HG02588 (cell line): Measurements from ENCODE around the gene HHIPL2.

ENCODE experiments used
- ATAC-seq: cut with Tn5 transposase; IDR thresholded peaks from one replicate; pipeline ENCODE4 v1.9.1; 2021; ENCODE audit warnings: mild to moderate bottlenecking, moderate library complexity; ENCODE audit not compliant: unreplicated experiment

The HHIPL2 gene

DNA sequence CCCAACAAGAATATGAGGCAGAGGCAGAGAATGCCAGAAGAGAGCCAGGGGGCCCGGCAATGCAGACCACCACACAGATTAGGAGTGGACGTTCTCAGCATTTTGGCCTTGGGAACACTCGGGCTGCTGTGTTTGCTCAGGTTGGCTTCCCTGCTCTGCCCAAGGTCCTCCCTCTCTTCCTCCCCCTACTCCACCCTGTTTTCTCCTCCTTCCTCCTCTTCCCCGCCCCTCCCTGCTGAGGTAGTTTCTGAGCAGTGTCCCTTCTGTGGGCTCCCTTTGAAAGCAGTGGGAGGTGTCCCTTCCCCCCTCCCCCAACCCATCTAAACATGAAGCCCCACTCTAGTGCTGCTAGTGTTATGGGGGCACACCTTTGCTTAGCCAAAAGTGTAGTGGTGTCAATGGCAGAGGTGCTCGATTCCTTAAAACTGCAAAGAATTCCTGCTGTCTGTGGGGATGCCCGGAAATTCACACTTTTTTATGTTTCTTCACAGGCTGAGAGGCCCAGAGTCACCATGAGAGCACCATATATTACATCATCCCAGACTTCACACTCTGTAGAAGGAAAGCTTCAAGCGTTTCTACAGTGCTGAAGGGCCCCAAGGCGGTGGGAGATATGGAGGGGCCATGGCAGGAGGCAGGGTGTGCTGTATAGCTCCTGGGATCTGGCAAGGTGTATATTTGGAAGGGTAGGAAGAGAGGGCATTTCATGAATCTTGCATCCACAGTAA is at the start of gene HHIPL2:
Gene HHIPL2, minus strand, starts transcription at position 161 of the 728 bp plus-strand sequence. Its CDS starts 60 bp downstream, at position 101.
- no peak for ATAC-seq

DNA sequence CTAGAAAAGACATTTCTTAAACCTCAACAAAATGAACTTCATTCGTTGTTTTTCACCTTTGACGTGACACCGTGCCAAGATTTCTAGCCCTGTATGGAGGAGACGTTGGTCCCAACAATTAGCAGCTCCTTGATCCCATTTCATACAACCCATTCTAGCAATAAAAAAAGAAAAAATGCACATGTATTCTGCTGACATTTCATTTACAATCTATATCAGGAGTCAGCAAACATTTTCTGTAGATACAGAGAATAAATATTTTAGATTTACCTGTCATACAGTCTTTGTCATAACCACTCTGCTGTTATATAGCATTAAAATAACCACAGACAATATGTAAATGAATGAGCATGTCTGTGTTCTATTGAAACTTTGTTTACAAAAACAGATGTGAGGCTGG is 48.8 kb upstream of the HHIPL2 start:
- no peak for ATAC-seq

DNA sequence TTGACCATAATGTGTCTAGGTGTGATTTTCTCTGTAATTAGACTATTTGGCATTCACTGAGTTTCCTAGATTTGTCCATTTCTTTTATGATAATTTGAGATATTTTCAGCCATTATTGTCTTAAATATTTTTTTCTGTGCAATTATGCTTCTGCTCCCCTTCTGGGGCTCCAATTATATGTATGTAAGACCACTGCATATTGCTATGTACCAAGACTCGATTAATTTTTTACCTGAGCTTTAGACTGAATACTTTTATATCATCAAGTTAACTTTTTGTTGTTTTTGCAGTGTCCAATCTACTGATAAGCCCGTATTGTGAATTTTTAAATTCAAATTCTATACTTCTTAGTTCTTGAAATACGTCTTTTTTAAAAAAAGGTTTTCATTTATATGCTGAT is 46.9 kb upstream of the HHIPL2 start:
- no peak for ATAC-seq

DNA sequence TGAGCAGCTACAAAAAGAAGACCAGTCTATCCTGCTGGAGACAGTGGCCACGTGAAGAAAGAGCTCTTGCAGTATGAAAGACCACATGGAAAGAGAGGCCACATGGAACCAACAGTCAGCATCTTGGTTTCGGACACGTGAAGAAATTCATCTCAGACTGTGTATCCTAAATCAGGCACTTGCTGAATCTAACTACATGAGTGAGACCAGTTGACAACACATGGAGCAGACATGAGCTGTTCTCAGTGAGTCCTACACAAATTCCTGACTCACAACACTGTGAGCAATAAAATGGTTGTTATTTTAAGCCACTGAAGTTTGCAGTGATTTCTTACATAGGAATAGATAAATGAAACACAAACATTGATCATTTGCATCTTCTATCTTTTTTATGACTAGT is 44.3 kb upstream of the HHIPL2 start:
- no peak for ATAC-seq

DNA sequence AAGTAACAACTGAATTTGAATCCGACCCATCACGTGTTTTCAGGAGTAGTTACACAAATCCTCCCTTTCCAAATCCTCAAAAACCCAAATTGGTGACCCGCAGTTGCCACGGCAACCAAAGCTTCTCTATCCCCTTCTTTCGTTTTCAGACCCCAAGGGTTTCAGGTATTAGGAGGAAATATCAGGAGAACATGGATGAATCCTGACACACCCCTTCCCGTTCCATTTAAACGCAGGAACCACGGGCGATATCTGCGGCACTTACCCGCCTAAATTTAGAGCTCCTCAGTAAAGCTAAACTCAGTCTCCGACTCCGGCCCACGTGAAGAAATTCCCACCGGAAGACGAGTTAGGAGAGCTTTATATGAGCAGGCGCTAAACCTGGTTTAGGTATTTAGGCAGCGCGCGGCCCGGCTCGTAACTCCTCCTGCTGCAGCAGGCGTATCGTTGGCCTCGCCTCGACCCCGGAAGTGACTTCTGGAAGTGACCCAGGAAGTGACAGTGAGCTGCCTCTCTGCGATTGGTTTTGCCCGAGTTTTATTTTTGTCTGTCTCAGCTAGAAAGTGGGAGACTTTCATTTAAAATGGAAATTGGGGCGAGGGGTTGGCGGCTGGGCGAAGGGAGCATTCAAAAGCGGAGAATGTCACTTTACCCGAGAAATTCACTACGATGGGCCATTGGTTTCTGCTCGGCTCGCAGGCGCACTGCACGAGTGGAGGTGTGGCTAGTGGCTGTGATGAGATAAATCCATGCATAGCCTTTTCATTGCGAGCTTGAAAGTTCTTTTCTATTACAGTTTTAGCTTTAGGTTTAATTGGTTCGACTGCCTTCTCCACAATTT is 41.8 kb upstream of the HHIPL2 start, which contains the start of gene TAF1A:
Gene TAF1A, minus strand, starts transcription at position 472 of the 841 bp plus-strand sequence.
- peak; percentile 100 for ATAC-seq

DNA sequence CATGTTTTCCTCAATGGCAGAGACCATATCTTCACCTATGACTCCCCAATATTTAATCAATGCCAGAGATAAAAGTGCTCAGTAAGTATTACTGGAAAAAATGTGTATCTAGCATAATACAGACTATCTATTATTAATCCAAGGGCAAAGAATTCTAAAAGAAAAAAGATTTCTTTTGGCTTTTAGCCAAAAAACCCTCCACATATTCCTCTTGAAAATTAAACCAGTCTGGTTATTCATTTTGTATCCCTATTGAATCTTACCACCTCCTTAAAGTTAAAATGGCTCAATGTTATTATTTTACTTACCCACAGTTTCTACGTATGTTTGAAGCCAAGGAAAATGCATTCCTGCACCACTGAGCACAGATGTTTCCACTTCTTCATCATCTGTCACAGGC is 40.2 kb upstream of the HHIPL2 start:
- ATAC-seq = no peak

DNA sequence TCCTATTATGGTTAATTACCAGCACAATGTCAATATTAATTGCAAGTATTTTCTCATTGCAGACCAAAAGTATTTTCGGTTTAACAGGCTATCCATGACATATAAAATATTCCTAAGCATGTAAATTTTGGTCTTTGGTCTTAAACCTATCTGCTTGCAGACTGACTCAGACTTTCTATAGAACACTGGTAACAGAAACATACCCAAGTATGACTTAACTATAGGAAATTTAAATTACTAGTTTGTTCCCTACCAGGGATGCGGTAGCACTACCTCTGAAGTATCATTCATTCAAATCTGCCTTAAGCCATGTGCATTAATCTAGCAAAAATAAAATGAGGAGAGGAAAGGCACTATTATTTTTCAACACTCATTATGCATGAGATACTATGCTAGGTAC is 38.9 kb upstream of the HHIPL2 start:
- no peak for ATAC-seq

DNA sequence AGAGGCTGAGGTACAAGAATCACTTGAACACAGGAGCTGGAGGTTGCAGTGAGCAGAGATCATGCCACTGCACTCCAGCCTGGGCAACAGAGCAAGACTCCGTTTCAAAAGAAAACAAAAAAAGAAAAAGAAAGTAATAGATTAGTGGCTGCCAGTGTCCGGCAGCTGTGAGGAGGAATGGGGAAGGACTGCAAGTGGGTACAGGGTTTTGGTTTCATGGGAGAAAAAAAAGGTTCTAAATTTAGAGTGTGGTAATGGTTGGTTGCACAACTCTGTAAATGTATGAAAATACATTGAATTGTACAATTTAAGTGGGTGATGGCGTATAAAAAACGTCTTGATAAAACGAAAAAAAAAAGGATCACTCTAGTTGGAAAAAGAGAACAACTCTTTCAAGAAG is 35.2 kb upstream of the HHIPL2 start:
- peak; percentile 91 for ATAC-seq

DNA sequence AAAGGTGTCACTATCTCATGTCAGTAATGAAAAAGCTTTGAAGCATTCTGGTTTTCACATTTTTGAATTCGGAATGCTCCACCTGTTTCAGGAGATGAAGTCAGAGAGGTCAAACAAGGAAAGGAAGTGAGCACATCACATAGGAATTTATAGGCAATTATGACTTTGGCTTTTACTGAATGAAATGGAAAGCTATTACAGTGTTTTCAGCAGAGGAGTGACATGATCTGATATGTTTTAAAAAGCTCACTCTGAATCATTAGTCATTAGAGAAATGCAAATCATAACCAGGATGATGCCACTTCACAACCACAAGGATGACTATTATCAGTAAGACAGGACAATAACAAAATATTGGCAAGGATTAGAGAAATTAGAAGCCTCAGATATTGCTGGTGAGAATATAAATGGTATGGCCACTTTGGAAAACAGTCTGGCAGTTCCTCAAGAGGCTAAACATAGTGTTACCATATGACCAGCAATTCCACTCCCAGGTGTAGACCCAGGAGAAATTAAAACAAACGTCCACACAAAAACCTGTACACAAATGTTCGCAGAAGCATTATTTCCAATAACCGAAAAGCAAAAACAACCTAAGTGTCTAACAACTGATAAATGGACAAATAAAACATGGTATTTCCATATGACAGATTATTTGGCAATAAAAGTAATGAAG is 34.3 kb upstream of the HHIPL2 start:
- ATAC-seq = peak; percentile 44

DNA sequence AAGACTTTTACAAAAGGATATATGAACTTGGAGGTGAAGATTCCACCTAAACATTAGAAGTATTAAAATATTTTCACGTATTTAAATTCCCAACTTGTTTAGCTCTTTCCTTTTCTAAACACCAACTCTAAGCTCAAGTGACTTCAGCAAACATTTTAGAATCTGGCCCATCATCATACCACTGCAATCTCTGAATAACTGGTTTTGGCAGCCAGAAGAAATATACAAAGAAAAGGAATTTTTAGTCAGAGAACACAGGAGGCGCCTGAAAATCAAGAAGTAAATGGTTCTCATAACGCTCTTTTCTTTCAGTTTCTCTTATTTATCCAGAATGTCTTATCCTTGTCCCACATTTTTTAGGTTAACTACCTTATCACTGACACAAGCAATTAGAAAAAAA is 31.4 kb upstream of the HHIPL2 start:
- no peak for ATAC-seq

DNA sequence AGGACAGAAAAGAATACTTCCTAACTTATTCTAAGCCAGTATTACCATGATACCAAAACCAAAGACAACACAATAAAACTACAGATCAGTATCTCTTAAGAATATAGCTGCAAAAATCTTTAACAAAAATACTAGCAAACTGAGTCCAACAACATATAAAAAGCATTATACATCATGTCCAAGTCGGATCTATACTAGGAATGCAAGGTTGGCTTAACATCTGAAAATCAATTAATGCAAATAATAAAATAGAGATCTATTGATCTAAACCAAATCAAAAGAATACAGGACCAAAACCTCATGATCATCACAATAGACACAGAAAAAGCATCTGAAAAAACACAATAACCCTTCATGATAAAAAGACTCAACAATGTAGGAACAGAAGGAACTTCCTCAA is 22.9 kb upstream of the HHIPL2 start:
- ATAC-seq = no peak

DNA sequence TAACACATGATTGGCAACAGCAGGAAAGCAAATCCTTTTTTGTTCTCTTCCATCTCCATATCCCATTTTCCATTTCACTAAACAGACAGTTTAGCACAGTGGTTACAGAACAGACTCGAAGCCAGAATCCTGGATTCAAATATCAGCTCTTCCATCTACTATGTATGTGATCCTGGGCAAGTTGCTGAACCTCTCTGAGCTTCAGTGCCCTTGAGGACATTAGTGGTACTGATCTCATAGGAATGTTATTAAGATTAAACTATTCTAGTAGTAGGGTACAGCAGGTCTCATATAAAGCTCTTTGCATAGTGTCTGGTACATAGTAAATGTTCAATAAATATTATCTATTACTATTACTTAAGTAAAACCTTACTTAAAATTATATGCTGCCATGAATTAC is 13.8 kb upstream of the HHIPL2 start:
- no peak for ATAC-seq

DNA sequence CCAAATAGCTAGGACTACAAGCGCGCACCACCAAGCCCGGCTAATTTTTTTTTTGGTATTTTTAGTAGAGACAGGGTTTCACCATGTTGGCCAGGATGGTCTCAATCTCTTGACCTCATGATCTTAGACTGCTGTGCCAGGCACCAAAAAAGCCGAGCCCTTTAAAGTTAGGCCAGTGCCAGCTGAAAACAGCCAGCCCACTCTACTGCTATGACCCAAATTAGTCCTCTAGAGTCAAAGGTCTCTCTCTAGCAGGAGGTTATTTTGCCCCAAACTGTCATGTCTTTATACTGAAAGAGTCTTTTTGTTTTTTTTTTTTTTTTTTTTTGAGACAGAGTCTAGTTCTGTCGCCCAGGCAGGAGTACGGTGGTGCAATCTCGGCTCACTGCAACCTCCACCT is 9.7 kb upstream of the HHIPL2 start:
- no peak for ATAC-seq

DNA sequence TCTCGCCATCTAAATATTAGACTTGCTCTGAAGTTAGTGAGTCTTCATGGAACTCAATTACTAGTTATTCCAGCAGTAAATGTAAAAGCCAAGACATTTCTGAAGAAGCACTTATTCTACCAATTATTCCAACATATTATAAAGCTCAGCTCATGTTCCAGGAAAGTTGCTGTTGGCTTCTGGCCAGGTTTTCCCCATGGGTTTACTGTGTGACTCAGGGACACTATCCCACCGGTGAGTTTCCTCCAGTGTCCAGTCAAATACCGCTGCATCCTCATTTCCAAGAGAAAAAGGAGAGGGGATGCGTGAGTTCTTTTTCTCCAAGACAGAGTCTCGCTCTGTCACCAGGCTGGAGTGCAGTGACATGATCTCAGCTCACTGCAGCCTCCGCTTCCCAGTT is 9.2 kb upstream of the HHIPL2 start:
- no peak for ATAC-seq

DNA sequence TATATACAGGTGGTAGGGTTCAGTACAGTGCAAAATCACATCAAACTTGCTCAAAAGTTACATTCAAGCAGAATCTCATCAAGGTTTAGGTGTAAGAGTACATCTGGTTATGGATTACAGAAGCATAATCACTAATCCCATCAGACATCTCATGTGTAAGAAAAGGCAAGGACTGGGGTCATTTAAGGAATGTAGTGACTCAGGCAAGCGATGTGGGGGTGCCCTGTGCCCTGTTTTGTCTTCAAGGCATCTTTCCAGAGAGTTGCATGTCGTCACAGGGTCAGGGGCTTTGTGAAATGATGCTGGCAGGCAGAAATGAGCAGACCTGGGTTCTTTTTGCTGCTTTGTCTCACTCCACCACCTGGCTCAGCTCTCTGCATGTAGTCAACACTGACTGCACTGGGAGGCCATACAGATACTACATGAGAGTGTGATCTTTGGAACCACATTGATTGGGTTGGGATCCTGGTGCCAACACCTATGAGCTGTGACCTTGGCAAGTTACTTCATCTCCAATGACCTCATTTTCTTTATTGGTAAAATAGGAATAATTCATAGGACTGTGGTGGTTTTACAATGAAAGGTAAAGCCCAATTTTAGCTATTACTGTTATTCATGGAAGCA is 8.2 kb upstream of the HHIPL2 start:
- no peak for ATAC-seq

DNA sequence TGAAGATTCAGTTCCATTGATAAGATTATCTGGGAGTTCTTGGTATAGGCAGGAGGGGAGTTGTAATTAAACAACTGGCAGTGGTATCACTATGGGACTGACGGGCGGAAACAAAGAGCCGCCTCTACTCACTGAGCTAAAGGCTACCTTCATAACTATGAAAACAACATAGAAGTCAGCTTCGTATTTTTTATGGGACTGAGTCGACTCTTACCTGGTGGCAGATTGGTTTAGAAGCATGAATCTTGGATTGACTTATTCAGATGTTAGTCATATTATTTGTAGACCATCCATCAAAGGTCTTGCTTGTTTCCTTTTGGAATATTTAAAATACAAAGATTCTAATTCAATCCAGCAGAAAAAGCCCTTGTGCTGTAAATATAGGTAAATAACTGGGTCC is 6.3 kb upstream of the HHIPL2 start:
- no peak for ATAC-seq

DNA sequence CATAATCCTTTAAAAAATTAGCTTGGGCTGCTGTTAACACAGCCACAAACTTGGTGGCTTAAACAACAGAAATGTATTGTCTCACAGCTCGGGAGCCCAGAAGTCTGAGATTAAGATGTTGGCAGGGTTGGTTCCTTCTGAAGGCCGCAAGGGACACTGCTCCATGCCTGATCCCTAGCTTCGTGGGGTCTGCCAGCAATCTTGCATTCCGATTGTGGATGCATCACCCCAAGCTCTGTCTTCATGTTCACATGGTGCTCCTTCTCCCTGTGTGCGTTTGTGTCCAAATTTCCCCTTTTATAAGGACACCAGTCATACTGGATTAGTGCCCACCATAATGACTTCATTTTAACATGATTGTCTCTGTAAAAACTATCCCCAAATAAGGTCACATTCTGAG is 5.0 kb upstream of the HHIPL2 start:
- ATAC-seq = no peak

DNA sequence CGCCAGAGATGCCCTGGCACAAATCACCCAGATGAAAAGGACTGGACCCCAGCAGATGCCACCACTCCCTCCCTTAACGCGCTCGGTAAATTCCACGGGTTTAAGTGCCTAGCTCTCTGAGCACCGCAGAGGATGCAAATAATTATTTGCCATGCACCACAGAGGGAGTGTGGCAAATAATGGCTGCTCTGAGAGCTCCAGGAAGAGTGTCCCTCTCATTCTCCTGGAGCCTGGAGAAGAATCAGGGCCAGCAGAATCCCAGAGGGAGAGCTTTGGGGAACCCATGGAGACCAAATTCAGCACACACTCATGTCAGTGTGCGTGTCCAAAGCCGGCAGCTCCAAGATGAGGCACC is 667 bp downstream of the HHIPL2 start:
- ATAC-seq = no peak

DNA sequence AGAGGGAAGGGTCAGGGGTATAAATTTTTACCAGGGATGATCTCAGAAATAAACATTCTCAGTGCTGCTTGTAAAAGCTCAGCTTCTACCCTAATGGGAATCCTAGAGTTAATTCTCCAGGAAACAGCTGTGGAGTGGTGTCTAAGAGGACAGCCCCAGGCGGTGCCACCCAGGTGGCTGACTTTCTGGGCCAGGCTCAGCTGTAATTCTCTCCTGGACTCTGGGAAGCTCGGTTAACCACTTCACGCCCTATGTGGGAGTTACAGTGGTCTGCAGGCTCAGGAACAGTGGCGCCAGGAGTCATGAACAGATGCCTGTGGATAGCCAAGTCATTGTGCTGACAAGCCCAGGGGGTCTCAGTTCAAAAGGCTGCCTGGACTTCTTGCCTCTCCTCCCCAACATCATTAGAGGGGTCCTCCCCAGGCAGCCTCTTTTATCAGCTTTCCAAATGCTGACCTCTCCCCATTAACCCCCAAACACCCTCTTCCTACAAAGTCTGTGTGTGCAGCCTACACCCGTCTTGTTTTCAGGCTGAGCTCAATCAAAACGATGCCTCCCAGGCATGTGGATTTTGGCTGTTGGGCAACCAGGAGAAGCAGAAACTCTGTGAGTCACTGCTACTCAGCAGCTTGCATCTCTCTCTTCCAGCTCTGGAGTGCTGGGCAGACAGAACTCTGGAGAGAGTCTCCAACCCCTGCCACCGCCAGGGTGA is 1.2 kb downstream of the HHIPL2 start:
- no peak for ATAC-seq

DNA sequence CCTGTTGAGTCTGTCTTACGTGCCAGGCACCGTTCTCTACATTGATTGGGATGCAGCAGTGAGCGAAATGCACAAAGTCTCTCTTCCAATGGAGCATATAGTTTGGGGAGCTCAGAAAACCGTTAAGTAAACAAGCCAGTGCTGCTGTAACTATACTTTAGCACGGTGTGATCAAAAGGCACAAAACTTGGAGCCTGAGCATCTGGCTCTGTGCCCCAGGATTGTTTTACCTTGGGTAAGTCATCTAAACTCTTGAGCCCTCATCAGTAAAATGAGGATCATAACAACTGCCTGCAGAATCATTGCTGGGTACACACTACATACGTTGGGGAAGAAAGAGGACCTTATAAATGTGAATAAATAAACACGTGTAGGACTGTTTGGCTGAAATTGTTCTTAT is 1.8 kb downstream of the HHIPL2 start:
- ATAC-seq = no peak

DNA sequence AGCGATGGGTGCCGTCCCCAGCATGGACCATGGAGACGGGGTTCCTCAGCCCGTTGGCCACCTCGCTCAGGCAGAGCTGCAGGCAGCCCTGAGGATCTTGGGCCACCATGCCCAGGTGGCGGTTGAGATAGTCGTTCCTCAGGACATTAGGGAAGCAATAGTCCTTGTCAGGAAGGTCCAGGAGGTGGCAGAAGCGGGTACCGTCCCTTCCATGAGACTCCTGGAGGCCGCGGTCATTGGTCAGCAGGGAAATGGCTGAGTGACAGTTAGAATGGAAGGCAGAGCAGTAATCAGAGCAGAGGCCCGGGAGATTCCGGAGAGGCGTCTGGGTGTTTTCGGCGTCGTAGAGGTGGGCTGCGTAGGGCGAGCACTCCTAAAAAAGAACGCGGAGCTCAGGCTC is 4.1 kb downstream of the HHIPL2 start:
- no peak for ATAC-seq
